ENCODE measurements around the gene TSEN34.
"Not testable (repeated sequence)": the region's sequence is repeated elsewhere in the genome, so short reads cannot be mapped to it uniquely, and the experiment has no call there.

Gene TSEN34

DNA sequence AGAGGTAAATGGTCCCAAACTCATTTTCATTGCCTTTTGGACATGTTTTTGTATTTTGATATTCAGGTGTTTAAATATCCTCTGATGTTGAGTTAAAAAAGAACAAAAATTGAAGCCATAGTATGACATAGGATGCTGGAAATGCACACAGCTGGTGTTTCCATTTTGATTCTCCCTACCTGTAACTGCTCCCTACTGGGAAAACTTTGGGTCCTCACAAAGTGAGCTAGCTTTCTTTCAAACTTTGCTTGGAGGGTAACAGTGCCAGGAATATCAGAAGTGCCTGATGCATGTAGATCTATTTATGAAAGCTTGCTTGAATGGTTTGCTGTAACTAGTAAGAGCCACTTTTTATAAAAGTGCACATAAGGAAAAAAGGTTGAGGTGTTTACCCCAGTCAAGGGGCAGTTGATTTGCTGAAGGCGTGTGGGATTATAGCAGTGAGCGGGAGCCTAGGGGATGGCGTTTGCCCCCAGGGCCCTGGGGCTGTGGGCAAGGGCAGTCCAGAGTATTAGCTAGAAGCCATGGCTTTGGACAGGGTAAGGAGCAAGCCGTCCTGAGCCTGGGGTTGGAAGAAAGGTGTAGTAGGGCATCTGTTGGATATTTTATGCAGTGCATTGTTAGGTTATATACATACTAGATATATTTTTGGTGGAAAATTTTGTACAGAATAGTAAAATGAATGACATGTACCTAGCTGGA lies 13.8 kb downstream of the TSEN34 start:
- no peak overlapping the region for H3K4me3 ChIP-seq (replicated peaks in 1 of 2; ENCODE audit: low read depth in 2 of 2, low read length in 2 of 2)
- TF ChIP-seq, protein P1, sequence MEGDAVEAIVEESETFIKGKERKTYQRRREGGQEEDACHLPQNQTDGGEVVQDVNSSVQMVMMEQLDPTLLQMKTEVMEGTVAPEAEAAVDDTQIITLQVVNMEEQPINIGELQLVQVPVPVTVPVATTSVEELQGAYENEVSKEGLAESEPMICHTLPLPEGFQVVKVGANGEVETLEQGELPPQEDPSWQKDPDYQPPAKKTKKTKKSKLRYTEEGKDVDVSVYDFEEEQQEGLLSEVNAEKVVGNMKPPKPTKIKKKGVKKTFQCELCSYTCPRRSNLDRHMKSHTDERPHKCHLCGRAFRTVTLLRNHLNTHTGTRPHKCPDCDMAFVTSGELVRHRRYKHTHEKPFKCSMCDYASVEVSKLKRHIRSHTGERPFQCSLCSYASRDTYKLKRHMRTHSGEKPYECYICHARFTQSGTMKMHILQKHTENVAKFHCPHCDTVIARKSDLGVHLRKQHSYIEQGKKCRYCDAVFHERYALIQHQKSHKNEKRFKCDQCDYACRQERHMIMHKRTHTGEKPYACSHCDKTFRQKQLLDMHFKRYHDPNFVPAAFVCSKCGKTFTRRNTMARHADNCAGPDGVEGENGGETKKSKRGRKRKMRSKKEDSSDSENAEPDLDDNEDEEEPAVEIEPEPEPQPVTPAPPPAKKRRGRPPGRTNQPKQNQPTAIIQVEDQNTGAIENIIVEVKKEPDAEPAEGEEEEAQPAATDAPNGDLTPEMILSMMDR (IDR thresholded peaks at IDR 0.05; ENCODE audit: low read depth, low read length) = no peak

GRCh38 chr19:54206030-54206830 lies 15.1 kb downstream of the TSEN34 start:
- H3K4me3 ChIP-seq (replicated peaks in 1 of 2; ENCODE audit: low read depth in 2 of 2, low read length in 2 of 2) = no peak overlapping the region
- TF ChIP-seq, protein P1 (IDR thresholded peaks at IDR 0.05; ENCODE audit: low read depth, low read length) = no peak
- no peak for DNase-seq (ENCODE audit: low read depth in 2 of 2)

More for the DNA sequence above, 13.8 kb downstream of the TSEN34 start:
- DNase-seq (ENCODE audit: low read depth in 2 of 2) = no peak

- no peak overlapping the region for H3K4me3 ChIP-seq (replicated peaks in 1 of 2; ENCODE audit: low read depth in 2 of 2, low read length in 2 of 2)
- TF ChIP-seq, protein P1 (IDR thresholded peaks at IDR 0.05; ENCODE audit: low read depth, low read length) = no peak
Measured at GRCh38 chr19:54206831-54207177, 15.7 kb downstream of the TSEN34 start.

GRCh38 chr19:54207193-54207592 lies 16.1 kb downstream of the TSEN34 start:
- not testable (repeated sequence) for H3K4me3 ChIP-seq (replicated peaks in 1 of 2; ENCODE audit: low read depth in 2 of 2, low read length in 2 of 2); DNase-seq (ENCODE audit: low read depth in 2 of 2)

More at GRCh38 chr19:54206831-54207177, 15.7 kb downstream of the TSEN34 start:
- no peak for DNase-seq (ENCODE audit: low read depth in 2 of 2)

DNA sequence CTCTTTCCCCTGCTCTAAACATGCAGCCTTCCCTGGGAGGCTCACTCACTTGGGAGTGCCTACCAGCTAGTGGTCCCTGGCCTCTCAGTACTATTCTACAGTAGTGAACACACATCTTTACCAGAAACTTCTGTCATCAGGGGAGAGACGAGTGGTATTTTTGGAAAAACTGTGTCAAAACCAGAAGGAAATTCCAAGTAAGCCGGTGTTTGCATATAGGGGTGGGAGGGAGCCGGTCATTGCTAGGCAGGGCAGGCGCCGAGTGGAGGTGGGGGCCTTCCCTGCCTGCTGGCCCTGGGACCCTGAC lies 16.5 kb downstream of the TSEN34 start:
- TF ChIP-seq, protein P1 (IDR thresholded peaks at IDR 0.05; ENCODE audit: low read depth, low read length) = no peak
- no peak overlapping the region for H3K4me3 ChIP-seq (replicated peaks in 1 of 2; ENCODE audit: low read depth in 2 of 2, low read length in 2 of 2)

GRCh38 chr19:54207983-54208783 lies 17.1 kb downstream of the TSEN34 start:
- TF ChIP-seq, protein P1 (IDR thresholded peaks at IDR 0.05; ENCODE audit: low read depth, low read length) = no peak
- H3K4me3 ChIP-seq (replicated peaks in 1 of 2; ENCODE audit: low read depth in 2 of 2, low read length in 2 of 2) = no peak overlapping the region
- DNase-seq (ENCODE audit: low read depth in 2 of 2) = peak; percentile 94 to 100

More for the DNA sequence above, 16.5 kb downstream of the TSEN34 start:
- DNase-seq (ENCODE audit: low read depth in 2 of 2) = no peak

DNA sequence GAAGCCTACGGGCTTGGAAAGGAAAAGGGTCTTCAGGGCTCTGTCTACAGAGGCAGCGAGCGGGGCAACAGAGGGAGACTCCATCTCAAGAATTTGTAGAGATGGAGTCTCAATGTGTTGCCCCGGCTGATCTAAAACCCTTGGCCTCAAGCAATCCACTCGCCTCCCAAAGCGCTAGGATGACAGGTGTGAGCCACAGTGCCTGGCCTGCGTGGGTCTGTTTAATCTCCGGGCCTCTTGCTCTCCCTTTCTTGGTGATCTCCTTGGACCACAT lies 17.6 kb downstream of the TSEN34 start:
- no peak overlapping the region for H3K4me3 ChIP-seq (replicated peaks in 1 of 2; ENCODE audit: low read depth in 2 of 2, low read length in 2 of 2)
- TF ChIP-seq, protein P1 (IDR thresholded peaks at IDR 0.05; ENCODE audit: low read depth, low read length) = no peak
- no peak for DNase-seq (ENCODE audit: low read depth in 2 of 2)
